Esophagus squamous epithelium (tissue), 4 donors: Measurements from ENCODE around the gene LRRC47.

ENCODE experiments used
- CTCF ChIP-seq, 6 experiments: fragments of 450-650 bp in 4 of 6; fragments of 200-600 bp in 2 of 6; sonication (generic) in 2 of 6; IDR thresholded peaks; one replicate each; pipeline ENCODE4 v1.5.1; 2016 to 2019; ENCODE audit warnings: antibody characterized with exemption in 6 of 6, mild to moderate bottlenecking in 4 of 6, moderate library complexity in 4 of 6
- POLR2A ChIP-seq, 4 donors: fragments of 450-650 bp; IDR thresholded peaks; one replicate each; pipeline ENCODE4 v1.6.1; 2017; ENCODE audit warnings: antibody characterized with exemption in 4 of 4, mild to moderate bottlenecking in 4 of 4, moderate library complexity in 3 of 4

GRCh38 chr1:3735027-3735681 is 61.1 kb downstream of the LRRC47 start:
- TF ChIP-seq POLR2A (IDR thresholded peaks at IDR 0.05) (no peak), CTCF (IDR thresholded peaks at IDR 0.05) (no peak)
